GM12801 (cell line): ENCODE data around the gene MAST2.

Experiments used
- CTCF ChIP-seq: IDR thresholded peaks from one replicate; pipeline ENCODE4 v1.5.1; 2011; ENCODE audit warnings: control low read depth; ENCODE audit not compliant: insufficient read length; ENCODE audit errors: extremely low read depth

The MAST2 gene

GRCh38 chr1:45803299-45803780 lies at the start of gene MAST2:
Gene MAST2, plus strand, starts transcription at chr1:45803612. Its CDS starts 284 bp downstream, at chr1:45803896.
- no peak for TF ChIP-seq CTCF

GRCh38 chr1:45755697-45756096 lies 47.7 kb upstream of the MAST2 start:
- TF ChIP-seq CTCF, result no peak

DNA sequence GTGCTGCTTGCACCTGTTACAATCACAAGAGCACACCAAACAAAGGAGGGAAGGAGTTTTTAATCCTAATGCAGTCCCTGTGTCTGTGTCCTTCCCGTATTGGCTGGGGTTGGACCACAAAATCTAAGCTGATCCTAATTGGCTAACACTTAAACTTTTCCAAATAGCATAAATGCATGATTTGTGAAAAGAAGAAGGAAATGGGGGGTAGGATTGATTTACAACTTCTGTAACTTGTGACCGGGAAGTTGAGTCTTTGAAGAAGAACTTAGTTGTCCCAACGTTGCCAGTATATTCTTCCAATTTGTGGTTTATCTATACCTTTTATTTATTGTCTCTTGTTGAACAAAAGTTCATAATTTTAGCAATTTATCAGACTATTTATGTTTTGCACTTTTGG lies 41.1 kb upstream of the MAST2 start:
- TF ChIP-seq CTCF, result no peak

DNA sequence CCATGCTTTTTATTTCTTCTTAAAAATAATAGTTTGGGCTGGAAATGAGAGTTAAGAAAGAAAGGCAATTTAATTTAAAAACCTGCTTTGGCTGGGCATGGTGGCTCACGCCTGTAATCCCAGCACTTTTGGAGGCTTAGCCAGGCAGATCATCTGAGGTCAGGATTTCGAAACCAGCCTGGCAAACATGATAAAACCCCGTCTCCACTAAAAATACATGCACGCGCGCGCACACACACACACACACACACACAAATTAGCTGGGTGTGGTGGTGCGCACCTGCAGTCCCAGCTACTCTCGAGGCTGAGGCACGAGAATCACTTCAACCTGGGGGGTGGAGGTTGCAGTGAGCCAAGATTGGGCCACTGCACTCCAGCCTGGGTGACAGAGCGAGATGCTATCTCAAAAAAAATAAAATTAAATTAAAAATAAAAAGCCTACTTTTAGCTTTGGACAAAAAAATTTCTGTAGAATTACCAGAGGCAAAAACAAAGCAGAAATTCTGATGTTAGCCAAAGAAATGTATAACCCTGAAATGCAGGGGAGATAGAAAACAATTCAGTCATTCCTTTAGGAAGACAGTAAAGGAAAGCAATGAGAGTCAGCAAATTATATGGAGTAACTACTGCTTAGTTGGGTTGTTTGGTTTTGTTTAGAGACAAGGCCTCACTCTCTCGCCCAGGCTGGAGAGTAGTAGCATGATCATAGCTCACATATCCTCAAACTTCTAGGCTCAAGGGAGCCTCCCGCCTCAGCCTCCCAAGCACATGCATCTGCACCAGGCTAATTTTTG lies 37.2 kb upstream of the MAST2 start:
- no peak for TF ChIP-seq CTCF

DNA sequence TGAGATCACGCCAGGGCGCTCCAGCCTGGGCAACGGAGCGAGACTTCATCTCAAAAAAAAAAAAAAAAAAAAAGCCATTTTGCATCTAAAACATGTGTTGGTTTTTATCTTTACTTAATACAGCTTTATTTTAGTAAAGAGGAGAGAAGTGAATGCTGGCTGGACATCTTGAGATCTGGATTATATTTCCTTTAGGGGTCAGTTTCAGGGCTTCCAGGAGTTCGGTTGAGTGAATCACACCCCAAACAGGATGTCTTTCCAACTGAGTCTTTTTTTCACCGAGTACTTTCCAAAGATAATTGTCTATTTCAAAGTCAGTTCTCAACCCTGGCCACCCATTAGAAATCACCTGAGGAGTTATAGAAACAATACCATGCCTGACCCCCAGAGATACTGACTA lies 36.4 kb upstream of the MAST2 start:
- TF ChIP-seq CTCF, result no peak

GRCh38 chr1:45769261-45769932 lies 34.0 kb upstream of the MAST2 start:
- no peak for TF ChIP-seq CTCF

GRCh38 chr1:45772971-45773370 lies 30.4 kb upstream of the MAST2 start:
- no peak for TF ChIP-seq CTCF
